GM21423 (cell line): ENCODE measurements around the gene PRKCG.
"Not testable (repeated sequence)": the region's sequence is repeated elsewhere in the genome, so short reads cannot be mapped to it uniquely, and the experiment has no call there.

Experiments used
- ATAC-seq: cut with Tn5 transposase; IDR thresholded peaks from one replicate; pipeline ENCODE4 v1.9.1; 2021; ENCODE audit warnings: mild to moderate bottlenecking, moderate library complexity; ENCODE audit not compliant: unreplicated experiment

PRKCG gene

GRCh38 chr19:53881482-53882390 is at the start of gene PRKCG:
TSS of gene PRKCG (plus strand) at chr19:53882197. CDS start at chr19:53882495, 298 bp downstream.
- no peak for ATAC-seq

GRCh38 chr19:53832861-53833260 is 49.1 kb upstream of the PRKCG start:
- not testable (repeated sequence) for ATAC-seq

GRCh38 chr19:53838446-53838845 is 43.6 kb upstream of the PRKCG start:
- ATAC-seq = not testable (repeated sequence)

- ATAC-seq = not testable (repeated sequence)
Measured at GRCh38 chr19:53840241-53840640, 41.8 kb upstream of the PRKCG start.

- not testable (repeated sequence) for ATAC-seq
Measured at GRCh38 chr19:53840914-53841313, 41.1 kb upstream of the PRKCG start.

GRCh38 chr19:53844849-53845246 is 37.1 kb upstream of the PRKCG start:
- no peak for ATAC-seq

- no peak for ATAC-seq
Measured at GRCh38 chr19:53847555-53847954, 34.4 kb upstream of the PRKCG start.

- ATAC-seq = no peak
Measured at GRCh38 chr19:53849237-53849676, 32.7 kb upstream of the PRKCG start.

- peak; percentile 53 for ATAC-seq
Measured at GRCh38 chr19:53853707-53854106, 28.3 kb upstream of the PRKCG start.

- no peak for ATAC-seq
Measured at GRCh38 chr19:53864308-53864836, 17.6 kb upstream of the PRKCG start.

- ATAC-seq = no peak
Measured at GRCh38 chr19:53865523-53865917, 16.5 kb upstream of the PRKCG start.

- ATAC-seq = no peak
Measured at GRCh38 chr19:53865918-53866864, 15.8 kb upstream of the PRKCG start.

GRCh38 chr19:53866865-53867224 is 15.2 kb upstream of the PRKCG start:
- no peak for ATAC-seq

- ATAC-seq = peak; percentile 79
Measured at GRCh38 chr19:53867225-53868090, 14.5 kb upstream of the PRKCG start, which contains the start of gene MYADM. TSS of gene MYADM (plus strand) at chr19:53867883. CDS start at chr19:53873530, 5,647 bp downstream.

- ATAC-seq = no peak
Measured at GRCh38 chr19:53868091-53868891, 13.7 kb upstream of the PRKCG start.

GRCh38 chr19:53868892-53869804 is 12.8 kb upstream of the PRKCG start:
- peak; percentile 32 for ATAC-seq

GRCh38 chr19:53869805-53870484 is 12.1 kb upstream of the PRKCG start:
- not testable (repeated sequence) for ATAC-seq

GRCh38 chr19:53870485-53870844 is 11.5 kb upstream of the PRKCG start:
- no peak for ATAC-seq
